Measurements from ENCODE around the gene C5orf46.

DNA sequence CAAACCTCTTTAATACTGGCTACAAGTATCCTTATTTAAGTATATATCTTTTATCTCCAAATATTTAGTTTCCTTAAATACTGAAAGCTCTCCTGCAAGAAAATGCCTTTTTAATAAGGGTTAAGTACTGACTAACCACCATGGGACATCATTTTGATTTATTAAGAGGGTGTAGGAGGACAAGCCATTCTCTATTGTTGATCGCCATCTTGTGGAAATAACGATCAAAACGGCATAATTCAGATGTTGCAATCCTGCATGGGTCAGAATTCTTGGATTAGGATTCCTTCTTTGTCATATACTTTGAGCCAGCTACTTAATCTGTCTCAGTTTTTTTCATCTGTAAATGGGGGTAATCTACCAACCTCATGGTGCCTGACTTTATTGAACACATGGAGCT lies 28.7 kb upstream of the C5orf46 start:
- TF ChIP-seq, protein P1, sequence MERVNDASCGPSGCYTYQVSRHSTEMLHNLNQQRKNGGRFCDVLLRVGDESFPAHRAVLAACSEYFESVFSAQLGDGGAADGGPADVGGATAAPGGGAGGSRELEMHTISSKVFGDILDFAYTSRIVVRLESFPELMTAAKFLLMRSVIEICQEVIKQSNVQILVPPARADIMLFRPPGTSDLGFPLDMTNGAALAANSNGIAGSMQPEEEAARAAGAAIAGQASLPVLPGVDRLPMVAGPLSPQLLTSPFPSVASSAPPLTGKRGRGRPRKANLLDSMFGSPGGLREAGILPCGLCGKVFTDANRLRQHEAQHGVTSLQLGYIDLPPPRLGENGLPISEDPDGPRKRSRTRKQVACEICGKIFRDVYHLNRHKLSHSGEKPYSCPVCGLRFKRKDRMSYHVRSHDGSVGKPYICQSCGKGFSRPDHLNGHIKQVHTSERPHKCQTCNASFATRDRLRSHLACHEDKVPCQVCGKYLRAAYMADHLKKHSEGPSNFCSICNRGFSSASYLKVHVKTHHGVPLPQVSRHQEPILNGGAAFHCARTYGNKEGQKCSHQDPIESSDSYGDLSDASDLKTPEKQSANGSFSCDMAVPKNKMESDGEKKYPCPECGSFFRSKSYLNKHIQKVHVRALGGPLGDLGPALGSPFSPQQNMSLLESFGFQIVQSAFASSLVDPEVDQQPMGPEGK (CRISPR knock-in tag; IDR thresholded peaks at IDR 0.05; ENCODE audit: borderline replicate concordance) = no peak
- TF ChIP-seq CSDC2 (CRISPR knock-in tag; IDR thresholded peaks at IDR 0.05) (no peak), ZNF8 (CRISPR knock-in tag; IDR thresholded peaks at IDR 0.05) (no peak), GLIS3 (CRISPR knock-in tag; IDR thresholded peaks at IDR 0.05) (no peak)

All from SK-N-SH treated with all-trans-retinoic acid at 6 μM for 48 hours (cell line).